ENCODE measurements around the gene GHRH. TPM values are rescaled to one million over a fixed set of nuclear protein-coding genes. Genes with fewer than 3 reads are reported as not detected.

The GHRH gene
- total RNA-seq, 2 experiments from 2014 or later, result not detected

- Mint-ChIP-seq H3K27me3 (peaks cover 7% of the 10 kb centered on the region), H3K27ac (no peak overlapping the region), H3K9me3 (no peaks in the 10 kb centered on the region), H3K4me3 (no peak overlapping the region), H3K36me3 (no peaks in the 10 kb centered on the region), H3K4me1 (no peaks in the 10 kb centered on the region)
- no peak for DNase-seq
These were observed 2.6 kb downstream of the GHRH start for GRCh38 chr20:37259031-37259430.

DNA sequence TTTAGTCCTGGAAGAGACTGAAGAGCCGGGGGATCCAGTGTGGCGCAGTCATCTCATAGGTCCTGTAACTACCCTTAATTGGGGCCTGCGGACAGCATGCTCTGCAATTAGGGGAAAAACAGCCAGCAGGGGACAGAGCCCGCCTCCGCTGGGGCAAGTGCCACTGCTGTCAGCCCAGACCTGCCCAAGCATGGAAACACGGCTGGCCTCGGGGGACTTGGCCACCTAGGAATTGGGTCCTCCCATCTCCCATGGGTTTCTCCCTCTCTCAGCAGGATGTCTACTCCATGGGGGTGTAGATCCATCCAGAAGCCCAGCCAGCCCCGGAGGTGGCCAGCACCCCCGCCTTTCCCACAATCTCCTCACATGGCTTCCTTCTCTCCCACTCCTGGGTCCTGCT, 3.6 kb downstream of the GHRH start:
- Mint-ChIP-seq H3K4me3 (no peak overlapping the region), H3K27ac (no peak overlapping the region), H3K4me1 (no peaks in the 10 kb centered on the region)

GRCh38 chr20:37257530-37257929, 4.1 kb downstream of the GHRH start:
- Mint-ChIP-seq H3K27ac (no peak overlapping the region), H3K36me3 (no peaks in the 10 kb centered on the region), H3K27me3 (peaks cover 7% of the 10 kb centered on the region), H3K9me3 (no peaks in the 10 kb centered on the region), H3K4me1 (no peaks in the 10 kb centered on the region), H3K4me3 (no peak overlapping the region)
- DNase-seq, result no peak

More for the DNA sequence above, 3.6 kb downstream of the GHRH start:
- DNase-seq, result no peak
- H3K9me3 Mint-ChIP-seq, result no peaks in the 10 kb centered on the region
- H3K36me3 Mint-ChIP-seq, result no peaks in the 10 kb centered on the region
- peaks cover 7% of the 10 kb centered on the region for H3K27me3 Mint-ChIP-seq

DNA sequence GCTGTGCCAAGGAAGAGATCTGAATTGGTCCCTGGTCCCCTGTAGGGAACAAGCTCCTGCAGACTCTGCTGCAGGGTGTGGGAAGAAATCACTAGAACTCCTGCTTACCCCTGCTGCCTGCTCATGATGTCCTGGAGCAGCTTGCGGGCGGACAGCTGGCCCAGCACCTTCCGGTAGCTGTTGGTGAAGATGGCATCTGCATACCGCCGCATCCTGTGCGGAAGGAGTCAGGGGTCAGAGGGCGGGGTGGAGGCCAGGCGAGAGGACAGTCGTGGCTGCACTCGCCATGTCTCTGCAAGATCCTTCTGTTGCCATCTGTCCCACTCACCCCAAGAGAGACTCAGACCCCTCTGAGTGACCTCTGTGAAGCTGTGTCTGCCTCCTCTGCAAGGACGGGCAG, 5.3 kb downstream of the GHRH start:
- no peaks in the 10 kb centered on the region for H3K4me1 Mint-ChIP-seq
- no peak overlapping the region for H3K27ac Mint-ChIP-seq
- no peak for DNase-seq
- H3K27me3 Mint-ChIP-seq, result peaks cover 7% of the 10 kb centered on the region
- no peaks in the 10 kb centered on the region for H3K36me3 Mint-ChIP-seq
- H3K9me3 Mint-ChIP-seq, result no peaks in the 10 kb centered on the region
- H3K4me3 Mint-ChIP-seq, result no peak overlapping the region

GRCh38 chr20:37254114-37254878, 7.3 kb downstream of the GHRH start:
- Mint-ChIP-seq H3K9me3 (no peaks in the 10 kb centered on the region), H3K4me3 (no peak overlapping the region), H3K27me3 (no peaks in the 10 kb centered on the region), H3K4me1 (no peaks in the 10 kb centered on the region), H3K27ac (no peak overlapping the region), H3K36me3 (no peaks in the 10 kb centered on the region)
- DNase-seq, result no peak

- H3K27ac Mint-ChIP-seq, result no peak overlapping the region
- no peak overlapping the region for H3K4me3 Mint-ChIP-seq
- no peak for DNase-seq
- no peaks in the 10 kb centered on the region for H3K9me3 Mint-ChIP-seq
- H3K36me3 Mint-ChIP-seq, result peaks cover 5% of the 10 kb centered on the region
- no peaks in the 10 kb centered on the region for H3K4me1 Mint-ChIP-seq
- H3K27me3 Mint-ChIP-seq, result no peaks in the 10 kb centered on the region
These were observed 8.5 kb downstream of the GHRH start for GRCh38 chr20:37253087-37253486.

DNA sequence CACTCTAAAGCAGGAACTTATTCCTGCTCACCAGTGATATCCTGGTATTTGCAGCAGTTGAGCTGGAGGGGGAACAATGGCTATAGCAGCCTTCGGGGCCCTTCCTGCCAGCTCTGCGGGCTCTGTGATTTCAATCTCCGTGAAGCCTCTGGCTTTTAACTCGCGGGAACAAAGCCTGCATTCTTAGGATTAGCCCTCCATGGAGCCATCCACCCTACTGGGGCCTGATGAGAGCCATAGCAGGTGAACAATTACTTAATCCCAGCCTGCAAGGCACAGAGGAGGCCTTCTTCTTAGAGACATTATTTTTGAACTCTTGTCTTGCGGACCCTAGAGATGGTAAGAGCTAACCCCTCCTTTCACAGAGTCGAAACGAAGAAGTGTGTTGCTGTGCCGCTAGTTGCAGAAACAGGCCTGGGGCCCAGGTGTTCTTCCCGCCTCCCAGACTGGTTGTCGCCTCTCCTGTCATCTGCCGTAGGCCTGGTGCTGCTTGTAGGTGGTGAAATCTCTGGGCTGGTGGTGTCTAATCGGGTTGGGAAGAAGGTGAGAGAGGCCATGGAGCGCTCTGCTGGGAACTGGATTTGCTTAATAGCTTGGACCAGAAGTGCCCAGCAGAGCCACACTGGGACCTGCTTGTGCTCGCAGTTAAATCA, 9.7 kb downstream of the GHRH start:
- Mint-ChIP-seq H3K36me3 (peaks cover 5% of the 10 kb centered on the region), H3K4me1 (no peaks in the 10 kb centered on the region), H3K4me3 (no peak overlapping the region), H3K9me3 (no peaks in the 10 kb centered on the region), H3K27me3 (no peaks in the 10 kb centered on the region), H3K27ac (no peak overlapping the region)
- no peak for DNase-seq

DNA sequence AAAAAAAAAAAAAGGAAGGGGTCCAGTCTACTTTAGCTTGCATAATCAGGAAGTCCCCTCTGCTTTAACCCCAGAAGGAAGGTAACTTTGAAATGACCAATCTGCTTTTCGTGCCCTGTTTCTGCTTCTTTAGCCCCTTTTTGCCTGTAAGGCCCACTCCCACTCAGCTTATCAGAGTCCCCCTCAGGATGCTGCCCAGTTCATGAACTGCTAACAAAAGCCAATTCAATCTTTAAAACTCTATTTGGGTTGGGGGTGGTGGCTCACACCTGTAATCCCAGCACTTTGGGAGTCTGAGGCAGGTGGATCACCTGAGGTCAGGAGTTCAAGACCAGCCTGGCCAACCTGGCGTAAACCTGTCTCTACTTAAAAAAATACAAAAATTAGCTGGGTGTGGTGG, 12.3 kb downstream of the GHRH start:
- Mint-ChIP-seq H3K27ac (no peak overlapping the region), H3K36me3 (peaks cover 5% of the 10 kb centered on the region), H3K9me3 (no peaks in the 10 kb centered on the region), H3K27me3 (no peaks in the 10 kb centered on the region), H3K4me1 (no peaks in the 10 kb centered on the region), H3K4me3 (no peak overlapping the region)
- no peak for DNase-seq

GRCh38 chr20:37247547-37247946, 14.1 kb downstream of the GHRH start:
- H3K27ac Mint-ChIP-seq, result no peak overlapping the region
- peaks cover 9% of the 10 kb centered on the region for H3K36me3 Mint-ChIP-seq
- H3K4me1 Mint-ChIP-seq, result no peaks in the 10 kb centered on the region
- H3K27me3 Mint-ChIP-seq, result no peaks in the 10 kb centered on the region
- no peak overlapping the region for H3K4me3 Mint-ChIP-seq
- no peaks in the 10 kb centered on the region for H3K9me3 Mint-ChIP-seq
- DNase-seq, result no peak

- peaks cover 12% of the 10 kb centered on the region for H3K36me3 Mint-ChIP-seq
- DNase-seq, result no peak
- H3K27ac Mint-ChIP-seq, result no peak overlapping the region
- H3K9me3 Mint-ChIP-seq, result no peaks in the 10 kb centered on the region
- H3K4me3 Mint-ChIP-seq, result no peak overlapping the region
- no peaks in the 10 kb centered on the region for H3K4me1 Mint-ChIP-seq
- H3K27me3 Mint-ChIP-seq, result no peaks in the 10 kb centered on the region
These were observed 14.9 kb downstream of the GHRH start for GRCh38 chr20:37246736-37247135.

DNA sequence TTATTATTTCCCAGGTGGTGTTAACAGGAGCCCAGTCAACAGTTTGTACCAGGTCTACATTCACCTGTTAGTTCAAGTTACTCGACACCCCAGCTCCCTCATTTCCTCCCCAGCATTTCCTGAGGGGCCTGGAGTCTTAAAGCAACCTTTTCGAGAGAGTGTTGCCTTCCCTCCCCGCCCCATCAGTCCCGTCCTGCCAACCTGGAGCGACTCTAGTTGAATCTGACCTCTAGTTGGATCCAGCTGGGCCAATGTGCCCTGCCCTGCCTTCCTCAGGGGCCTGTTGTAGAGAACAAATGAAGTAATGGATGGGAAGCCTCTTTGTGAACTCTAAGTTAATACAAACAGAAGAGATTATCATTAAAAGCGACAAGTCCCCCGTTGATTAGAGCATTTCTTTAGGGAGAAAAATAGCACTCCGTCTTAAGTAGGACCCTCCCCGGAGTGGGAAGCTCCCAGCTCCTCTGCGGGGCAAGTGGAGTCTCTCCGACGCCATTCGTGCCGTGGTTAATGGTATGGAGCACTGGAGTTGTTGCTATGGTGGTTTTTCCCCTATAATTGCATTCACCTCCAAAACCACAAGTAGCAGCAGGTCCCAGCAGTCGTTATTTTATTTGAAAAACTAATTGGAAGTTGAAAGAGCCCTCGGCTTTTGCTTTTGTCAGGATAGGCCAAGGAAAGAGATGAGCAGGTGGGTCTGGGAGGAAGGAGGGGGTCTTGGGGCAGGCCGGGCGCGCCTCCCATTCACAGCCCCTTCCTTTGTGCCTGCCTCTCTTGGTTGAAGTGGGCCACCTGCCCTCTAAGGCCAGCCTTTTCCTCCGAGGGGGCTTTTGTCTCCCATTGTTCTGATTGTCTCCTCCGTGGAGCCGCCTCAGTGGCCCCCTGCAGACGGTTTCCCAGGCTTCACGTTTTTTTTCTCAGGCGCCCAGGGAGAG, 16.1 kb downstream of the GHRH start:
- Mint-ChIP-seq H3K27ac (no peak overlapping the region), H3K27me3 (no peaks in the 10 kb centered on the region), H3K4me3 (no peak overlapping the region), H3K36me3 (peaks cover 19% of the 10 kb centered on the region), H3K4me1 (no peaks in the 10 kb centered on the region), H3K9me3 (no peaks in the 10 kb centered on the region)
- no peak for DNase-seq

GRCh38 chr20:37244572-37244957, 17.0 kb downstream of the GHRH start:
- Mint-ChIP-seq H3K9me3 (no peaks in the 10 kb centered on the region), H3K4me1 (no peaks in the 10 kb centered on the region), H3K36me3 (peaks cover 19% of the 10 kb centered on the region), H3K27ac (no peak overlapping the region), H3K27me3 (no peaks in the 10 kb centered on the region), H3K4me3 (no peak overlapping the region)
- DNase-seq, result no peak

DNA sequence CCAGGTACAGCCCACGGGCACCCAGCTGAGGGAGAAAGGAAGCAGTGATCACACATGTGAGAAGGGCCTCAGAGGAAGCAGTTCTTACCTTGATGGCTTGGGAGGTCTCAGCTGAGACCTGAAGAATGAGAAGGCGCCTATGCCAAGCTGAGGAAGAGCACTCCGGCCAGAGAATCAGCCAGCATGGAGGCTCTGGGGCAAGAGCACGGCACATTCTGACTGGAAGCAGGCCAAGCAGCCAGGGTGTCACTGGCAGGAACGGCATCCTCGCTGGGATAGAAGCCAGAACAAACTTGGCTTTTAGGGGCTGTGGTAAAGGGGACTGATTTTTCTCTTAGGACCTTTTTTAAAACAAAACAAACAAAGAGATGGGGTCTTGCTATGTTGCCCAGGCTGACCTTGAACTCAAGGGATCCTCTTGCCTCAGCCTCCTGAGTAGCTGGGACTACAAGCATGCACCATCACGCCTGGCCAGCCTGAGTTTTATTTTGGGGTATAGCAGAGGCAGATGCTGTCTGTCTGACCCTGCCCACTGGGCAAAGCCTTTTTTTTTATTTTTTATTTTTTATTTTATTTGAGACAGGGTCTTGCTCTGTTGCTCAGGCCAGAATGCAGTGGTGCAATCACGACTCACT, 17.6 kb downstream of the GHRH start:
- Mint-ChIP-seq H3K27me3 (no peaks in the 10 kb centered on the region), H3K27ac (no peak overlapping the region), H3K4me1 (no peaks in the 10 kb centered on the region), H3K4me3 (no peak overlapping the region), H3K9me3 (no peaks in the 10 kb centered on the region), H3K36me3 (peaks cover 19% of the 10 kb centered on the region)
- DNase-seq, result no peak

GRCh38 chr20:37243076-37243936, 18.3 kb downstream of the GHRH start:
- Mint-ChIP-seq H3K4me1 (no peaks in the 10 kb centered on the region), H3K4me3 (no peak overlapping the region), H3K36me3 (peaks cover 16% of the 10 kb centered on the region), H3K27ac (no peak overlapping the region), H3K9me3 (no peaks in the 10 kb centered on the region), H3K27me3 (no peaks in the 10 kb centered on the region)
- no peak for DNase-seq

All from activated naive CD8-positive, alpha-beta T cell treated with anti-CD3 and anti-CD28 coated beads for 36 hours (primary cell).